ENCODE data around the gene INTS15.

The INTS15 gene

DNA sequence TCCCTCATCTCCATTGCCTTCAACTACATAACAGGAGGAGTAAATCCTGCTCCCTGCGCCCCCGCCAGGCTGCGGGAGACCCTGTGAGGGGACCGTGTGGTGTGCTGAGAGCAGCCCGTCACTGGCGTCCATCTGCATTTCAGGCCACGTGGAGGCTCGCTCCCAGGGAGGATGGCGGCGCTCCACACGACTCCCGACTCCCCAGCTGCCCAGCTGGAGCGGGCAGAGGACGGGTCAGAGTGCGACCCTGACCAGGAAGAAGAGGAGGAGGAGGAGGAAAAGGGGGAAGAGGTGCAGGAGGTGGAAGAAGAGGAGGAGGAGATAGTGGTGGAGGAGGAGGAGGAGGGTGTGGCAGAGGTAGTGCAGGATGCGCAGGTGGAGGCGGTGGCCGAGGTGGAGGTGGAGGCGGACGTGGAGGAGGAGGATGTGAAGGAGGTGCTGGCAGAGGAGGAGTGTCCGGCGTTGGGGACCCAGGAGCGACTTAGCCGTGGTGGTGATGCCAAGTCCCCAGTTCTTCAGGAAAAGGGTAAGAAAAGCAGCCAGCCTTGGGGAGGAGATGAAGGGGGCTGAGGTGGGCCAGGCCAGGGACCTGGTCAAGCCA lies 52.5 kb downstream of the INTS15 start:
- no peak for DNase-seq (ENCODE audit: extremely low read depth in 1 of 2, low read depth in 1 of 2)

DNA sequence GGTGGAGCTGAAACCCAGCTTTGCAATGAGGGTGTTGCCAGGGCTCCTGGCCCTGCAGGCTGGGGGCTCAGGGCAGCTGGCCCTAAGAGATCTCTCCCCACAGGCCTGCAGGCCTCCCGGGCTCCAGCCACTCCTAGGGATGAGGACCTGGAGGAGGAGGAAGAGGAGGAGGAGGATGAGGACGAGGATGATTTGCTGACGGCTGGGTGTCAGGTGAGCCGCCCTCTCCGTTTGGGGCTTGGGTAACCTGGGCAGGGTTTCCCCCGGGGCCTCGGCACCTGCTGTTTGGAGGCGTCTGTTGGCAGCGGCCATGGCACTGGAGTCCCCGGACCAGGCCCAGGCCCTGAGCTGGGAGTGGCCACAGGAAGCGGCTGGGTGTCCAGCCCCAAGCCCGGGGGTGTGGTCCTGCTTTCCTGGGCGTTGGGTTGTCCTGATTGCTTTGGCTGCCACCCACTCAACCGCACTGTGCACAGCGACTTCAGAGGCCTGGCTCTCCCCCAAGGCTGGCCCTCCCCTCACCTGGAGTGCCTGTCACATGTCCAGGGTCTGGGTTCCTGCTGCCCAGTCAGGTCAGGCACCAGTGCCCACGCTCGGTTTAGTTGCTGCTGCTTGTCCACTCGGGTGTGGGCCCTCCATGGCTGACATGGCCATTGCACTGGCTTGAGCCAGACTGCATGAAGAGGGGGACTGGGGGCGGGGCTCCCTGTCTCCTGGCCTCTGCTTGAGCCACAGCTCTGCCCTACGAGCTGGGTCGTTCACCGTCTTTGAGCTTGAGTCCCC lies 53.2 kb downstream of the INTS15 start:
- no peak for DNase-seq (ENCODE audit: extremely low read depth in 1 of 2, low read depth in 1 of 2)

DNA sequence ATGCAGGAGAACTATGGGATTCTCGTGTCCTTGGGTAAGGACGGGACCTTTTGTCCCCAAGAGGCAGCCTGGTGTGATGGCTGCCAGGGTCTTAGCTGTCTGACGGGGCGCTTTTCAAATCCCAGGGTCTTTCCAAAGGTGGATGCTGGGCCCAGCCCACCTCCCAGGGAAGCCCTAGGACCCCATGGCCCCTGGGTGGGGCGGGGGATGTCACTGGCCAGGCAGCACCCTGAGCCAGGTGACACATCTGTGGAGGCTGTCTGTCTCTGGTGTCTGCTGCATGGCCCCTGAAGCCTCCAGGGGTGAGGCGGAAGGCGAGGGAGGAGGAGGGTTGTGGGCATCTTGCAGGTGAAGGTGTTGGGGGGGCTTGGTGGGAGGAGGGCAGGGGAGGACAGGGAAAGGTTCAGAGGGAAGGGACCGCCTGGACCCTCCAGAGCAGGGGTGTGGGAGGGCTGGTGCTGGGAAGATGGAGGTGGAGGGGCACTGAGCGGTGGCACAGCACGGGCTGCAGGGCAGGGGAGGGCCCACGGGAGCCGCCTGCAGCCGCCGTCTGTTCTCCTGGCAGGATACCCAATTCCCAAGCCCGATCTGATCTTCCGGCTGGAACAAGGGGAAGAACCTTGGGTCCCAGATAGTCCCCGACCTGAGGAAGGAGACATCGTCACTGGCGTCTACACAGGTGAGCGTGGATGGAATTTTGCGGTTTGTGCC lies 54.2 kb downstream of the INTS15 start:
- no peak for DNase-seq (ENCODE audit: extremely low read depth in 1 of 2, low read depth in 1 of 2)

DNA sequence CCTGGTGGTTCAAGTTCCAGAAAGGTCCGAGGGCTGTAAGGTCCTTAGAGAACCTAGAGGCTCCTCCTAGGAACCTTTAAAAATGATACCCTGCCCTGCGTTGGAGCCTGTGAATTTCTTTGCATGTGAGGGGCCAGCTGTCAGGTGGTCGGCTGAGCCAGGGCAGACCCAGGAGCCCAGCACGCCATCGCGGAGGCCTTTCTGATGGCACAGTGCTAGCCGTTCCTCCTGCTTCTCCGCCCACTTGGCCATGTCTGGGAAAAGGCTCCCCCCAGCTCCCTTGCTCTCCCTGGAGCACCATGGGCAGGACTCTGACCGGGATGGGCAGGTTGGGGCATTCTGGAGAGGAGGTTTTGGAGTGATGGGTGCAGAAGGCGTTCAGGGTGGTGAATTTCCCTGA lies 54.9 kb downstream of the INTS15 start:
- DNase-seq (ENCODE audit: extremely low read depth in 1 of 2, low read depth in 1 of 2) = no peak

DNA sequence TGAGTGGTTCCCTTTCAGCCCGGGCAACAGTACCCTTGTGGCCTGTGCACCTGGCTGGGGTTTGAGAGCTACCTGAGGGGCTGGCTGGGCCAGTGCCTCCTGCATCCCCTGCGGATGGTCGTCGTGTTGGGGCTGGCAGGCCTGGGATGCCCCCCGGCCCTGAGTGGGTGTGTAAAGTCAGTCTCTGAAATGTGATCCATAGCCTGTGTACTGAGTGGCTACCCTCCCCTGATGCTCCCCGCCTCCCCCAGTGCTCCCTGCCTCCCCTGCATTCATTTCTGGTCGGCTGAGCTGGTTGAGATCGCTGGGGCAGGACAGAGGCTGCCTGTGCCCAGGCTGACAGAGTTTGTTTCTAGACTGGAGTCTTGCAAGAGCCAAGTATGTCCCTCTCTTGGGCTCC lies 56.6 kb downstream of the INTS15 start:
- DNase-seq (ENCODE audit: extremely low read depth in 1 of 2, low read depth in 1 of 2) = no peak

DNA sequence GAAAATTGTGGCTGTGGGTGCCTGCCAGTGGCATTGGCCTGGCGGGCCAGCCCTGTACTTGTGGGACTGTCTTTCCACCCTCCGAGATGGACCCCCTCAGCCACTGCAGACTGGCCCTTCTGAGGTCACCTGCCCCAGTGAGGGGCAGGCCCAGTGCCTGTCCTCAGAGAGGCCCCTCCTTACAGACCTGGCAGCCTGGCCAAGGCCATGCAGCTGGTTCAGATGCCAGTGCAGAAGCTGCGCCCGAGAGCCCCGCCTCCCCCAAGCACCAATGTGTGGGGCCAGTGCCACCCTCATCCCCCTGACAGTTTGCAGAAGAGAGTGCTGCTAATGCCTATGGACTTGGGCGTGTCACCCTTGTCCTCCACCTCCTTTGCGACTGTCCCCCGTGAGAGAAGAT lies 57.3 kb downstream of the INTS15 start:
- DNase-seq (ENCODE audit: extremely low read depth in 1 of 2, low read depth in 1 of 2) = no peak

DNA sequence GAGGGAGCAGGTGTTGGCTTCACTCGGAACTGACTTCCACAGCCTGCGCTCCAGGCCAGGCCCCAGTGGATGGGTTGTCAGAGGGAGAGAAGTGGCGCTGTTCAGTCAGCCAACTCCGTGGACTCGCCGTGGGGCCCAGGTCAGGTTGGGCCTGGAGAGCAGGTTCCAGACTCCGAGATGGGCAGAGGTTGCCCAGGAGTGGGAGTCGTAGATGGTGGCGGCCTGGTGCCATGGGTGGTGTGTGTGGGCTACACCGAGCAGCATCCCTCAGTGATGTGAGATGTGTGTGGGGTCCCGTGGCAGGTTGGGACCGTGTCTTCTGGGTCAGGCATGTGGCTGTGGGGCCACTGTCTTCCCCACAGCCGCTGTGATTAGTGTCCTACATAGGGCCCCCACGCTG lies 57.7 kb downstream of the INTS15 start:
- no peak for DNase-seq (ENCODE audit: extremely low read depth in 1 of 2, low read depth in 1 of 2)

DNA sequence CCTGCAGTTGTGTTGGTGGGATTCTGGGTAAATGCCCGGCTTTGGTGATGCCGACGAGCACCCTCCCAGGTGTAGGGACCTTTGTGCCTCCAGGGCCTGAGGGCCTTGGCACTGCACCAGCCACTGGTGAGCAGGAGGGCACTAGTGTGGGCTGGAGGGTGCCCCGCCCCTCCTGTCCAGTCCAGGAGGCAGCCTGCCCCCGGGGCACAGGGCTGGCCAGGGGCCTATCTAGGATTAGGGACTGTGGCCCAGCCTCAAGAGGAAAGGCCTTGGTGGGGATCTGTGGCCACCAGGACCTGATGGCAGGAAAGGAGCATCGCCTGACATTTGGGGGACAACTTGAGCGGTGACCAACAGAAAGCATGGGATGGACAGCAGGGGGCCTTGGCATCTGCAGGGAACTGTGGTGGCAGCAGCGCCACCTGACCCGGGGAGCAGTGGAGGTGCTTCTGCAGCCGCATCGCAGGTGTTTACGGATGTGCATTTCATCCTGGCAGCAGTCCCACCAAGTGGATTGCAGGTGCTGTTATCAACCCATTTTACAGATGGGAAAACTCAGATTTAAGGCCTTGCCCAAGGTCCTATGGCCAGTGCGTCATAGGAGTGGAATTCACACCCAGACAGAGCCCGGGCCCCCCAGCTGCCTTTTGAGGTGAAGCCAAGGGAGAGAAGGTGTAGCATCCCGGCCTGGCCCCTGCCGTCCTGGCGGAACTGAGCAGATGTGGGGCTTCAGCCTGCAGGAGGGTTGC lies 58.4 kb downstream of the INTS15 start:
- DNase-seq (ENCODE audit: extremely low read depth in 1 of 2, low read depth in 1 of 2) = no peak

DNA sequence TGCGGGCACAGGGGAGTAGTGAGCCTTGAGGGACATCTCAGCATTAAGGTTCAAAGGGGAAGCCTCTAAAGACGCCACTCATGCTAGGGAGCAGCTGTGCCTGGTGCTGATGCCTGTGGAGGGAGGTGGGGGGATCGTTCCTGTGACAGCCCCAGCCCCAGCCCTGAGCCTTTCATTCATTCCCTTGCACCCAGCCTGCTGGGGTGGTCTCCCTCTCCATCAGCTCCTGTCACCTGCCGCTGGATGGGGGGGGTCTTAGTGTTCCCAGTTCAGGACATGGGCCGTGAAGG lies 58.9 kb downstream of the INTS15 start:
- DNase-seq (ENCODE audit: extremely low read depth in 1 of 2, low read depth in 1 of 2) = no peak

DNA sequence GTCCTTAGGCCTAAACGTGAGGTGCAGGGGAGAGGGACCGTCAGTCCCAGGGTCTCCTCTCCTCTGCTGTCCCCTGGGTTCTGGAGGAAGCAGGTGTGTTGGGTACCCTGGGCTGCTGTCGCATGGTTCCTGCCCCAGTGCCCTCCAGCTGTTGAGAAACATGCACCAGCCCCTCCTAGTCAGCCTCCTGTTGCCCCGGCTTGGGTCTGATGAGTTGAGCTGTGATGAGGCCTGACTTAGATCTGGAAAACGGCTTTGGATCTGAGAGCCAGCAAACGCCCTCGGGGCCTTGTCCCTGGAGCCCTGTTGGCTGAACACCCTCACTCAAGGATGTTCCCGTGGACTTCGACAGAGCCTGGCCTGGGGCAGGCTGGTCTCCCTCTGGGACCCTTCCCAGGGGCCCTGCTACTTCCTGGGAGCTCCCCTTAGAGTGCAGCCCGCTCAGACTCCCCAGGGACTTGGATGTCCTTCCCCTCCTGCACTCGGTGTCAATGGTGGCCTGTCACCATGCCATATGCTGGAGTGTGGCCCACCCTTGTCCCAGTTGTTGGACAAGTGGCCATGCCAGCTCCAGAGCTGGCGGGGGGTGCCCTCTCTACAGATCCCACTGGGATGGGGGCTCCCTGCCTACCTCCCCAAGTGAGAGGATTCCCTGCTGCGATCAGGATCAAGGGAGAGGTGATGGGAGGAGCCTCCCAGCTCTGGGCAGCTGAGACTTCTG lies 59.6 kb downstream of the INTS15 start:
- no peak for DNase-seq (ENCODE audit: extremely low read depth in 1 of 2, low read depth in 1 of 2)

DNA sequence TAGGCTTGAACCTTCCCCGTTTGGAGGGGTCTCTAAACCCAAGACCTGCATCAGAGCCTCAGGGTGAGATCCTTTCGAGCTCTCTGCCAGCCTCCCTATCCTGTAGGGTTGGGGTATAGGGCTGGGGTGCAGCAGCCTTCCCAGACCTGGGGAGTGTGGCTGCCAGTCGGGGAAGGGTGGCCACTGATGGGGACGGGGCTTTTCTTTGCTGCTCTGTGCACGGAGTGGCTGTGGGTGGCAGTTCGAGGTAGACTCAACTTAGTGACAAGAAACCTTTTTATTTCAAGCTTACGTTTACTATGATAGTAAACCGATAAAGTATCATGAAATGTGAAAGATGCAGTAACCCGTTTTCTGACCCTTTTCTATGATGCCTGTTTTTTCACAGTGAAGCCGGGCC lies 60.3 kb downstream of the INTS15 start:
- DNase-seq (ENCODE audit: extremely low read depth in 1 of 2, low read depth in 1 of 2) = no peak

DNA sequence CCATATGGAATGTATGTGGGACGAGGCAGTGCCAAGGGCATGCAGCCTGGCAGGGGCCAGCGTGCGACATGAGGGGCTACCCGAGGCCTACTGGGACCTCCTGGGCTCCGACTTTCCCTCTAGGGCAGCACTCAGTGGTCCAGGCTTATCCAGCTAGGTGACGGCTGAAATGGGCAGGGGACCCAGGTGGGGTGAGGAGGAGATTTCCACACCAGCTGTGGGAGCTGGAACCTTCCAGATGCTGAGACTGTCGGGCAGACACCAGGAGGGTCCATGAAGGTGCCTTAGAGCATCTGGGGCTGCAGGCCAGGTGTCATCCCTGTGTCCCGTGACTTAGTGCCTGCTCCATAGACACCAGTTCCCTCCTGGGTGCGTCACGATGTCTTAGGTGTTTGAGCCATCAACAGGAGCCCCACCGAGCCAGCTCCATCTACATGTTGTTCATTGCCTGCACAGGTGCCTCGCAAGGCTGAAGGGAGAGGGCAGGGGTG lies 60.7 kb downstream of the INTS15 start:
- no peak for DNase-seq (ENCODE audit: extremely low read depth in 1 of 2, low read depth in 1 of 2)

DNA sequence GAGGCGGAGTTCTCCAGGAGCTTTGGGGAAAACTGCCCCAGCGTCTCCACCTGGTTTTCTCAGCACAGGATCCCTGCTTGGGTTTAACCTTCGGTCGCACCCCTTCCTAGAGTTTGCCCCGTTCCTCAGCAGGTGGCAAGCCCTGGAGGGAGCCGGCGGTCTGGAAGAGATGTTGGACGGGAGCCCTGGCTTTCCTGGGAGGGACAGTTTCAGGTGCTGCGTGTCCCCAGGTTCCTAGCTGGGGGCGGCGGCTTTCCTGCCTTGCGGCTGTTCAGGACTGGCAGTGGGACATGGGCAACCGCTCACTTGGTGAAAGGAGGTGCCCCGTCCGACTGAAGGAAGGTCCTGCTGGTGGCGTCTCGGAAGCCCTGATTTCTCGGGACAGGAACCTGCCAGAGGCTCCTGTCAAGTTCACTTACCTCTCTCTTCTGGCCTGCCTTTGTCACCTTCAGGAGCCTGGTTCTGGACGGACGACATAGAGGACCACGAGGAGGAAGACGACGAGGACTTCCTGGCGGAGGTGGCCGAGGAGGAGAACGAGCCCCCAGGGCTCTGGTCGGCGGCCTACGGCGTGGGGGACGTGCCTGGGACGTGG lies 62.1 kb downstream of the INTS15 start:
- no peak for DNase-seq (ENCODE audit: extremely low read depth in 1 of 2, low read depth in 1 of 2)

DNA sequence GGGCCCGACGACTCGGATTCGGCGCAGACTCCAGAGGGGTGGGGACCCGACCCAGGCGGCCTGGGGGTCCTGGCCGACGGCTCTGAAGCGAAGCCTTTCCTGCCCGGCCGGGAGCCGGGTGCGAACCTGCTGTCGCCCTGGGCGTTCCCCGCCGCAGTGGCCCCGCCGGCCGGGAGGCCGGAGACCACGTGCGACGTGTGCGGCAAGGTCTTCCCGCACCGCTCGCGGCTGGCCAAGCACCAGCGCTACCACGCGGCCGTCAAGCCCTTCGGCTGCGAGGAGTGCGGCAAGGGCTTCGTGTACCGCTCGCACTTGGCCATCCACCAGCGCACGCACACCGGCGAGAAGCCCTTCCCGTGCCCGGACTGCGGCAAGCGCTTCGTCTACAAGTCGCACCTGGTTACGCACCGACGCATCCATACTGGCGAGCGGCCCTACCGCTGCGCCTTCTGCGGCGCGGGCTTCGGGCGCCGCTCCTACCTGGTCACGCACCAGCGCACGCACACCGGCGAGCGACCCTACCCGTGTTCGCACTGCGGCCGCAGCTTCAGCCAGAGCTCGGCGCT lies 62.7 kb downstream of the INTS15 start:
- DNase-seq (ENCODE audit: extremely low read depth in 1 of 2, low read depth in 1 of 2) = no peak

DNA sequence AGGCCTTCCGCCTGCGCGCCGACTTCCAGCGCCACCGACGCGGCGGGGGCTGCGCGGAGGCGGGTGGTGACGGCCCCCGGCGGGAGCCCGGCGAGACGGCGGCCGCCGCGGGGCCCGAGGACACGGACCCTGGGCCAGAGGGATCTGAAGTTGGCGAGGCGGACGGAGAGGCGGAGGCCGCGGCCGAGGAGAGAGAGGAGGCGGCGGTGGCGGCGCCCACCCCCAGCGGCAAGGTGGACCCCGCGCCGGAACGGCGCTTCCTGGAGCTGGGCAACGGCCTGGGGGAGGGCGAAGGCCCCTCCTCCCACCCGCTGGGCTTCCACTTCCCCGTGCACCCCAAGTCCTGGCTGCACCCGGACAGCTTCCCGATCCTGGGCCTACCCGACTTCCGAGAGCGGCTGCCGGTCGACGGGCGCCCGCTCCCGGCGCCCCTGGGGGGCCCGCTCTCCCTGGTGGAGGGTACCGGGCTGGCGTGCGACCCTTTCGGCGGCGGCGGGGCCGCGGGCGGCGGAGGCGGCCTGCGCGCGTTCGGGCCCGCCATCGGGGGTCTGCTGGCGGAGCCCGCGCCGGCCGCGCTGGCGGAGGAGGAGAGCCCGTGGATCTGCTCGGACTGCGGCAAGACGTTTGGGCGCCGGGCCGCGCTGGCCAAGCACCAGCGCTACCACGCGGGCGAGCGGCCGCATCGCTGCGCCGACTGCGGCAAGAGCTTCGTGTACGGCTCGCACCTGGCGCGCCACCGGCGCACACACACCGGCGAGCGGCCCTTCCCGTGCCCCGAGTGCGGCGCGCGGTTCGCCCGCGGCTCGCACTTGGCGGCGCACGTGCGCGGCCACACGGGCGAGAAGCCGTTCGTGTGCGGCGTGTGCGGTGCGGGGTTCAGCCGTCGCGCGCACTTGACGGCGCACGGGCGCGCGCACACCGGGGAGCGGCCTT lies 63.5 kb downstream of the INTS15 start:
- DNase-seq (ENCODE audit: extremely low read depth in 1 of 2, low read depth in 1 of 2) = no peak

DNA sequence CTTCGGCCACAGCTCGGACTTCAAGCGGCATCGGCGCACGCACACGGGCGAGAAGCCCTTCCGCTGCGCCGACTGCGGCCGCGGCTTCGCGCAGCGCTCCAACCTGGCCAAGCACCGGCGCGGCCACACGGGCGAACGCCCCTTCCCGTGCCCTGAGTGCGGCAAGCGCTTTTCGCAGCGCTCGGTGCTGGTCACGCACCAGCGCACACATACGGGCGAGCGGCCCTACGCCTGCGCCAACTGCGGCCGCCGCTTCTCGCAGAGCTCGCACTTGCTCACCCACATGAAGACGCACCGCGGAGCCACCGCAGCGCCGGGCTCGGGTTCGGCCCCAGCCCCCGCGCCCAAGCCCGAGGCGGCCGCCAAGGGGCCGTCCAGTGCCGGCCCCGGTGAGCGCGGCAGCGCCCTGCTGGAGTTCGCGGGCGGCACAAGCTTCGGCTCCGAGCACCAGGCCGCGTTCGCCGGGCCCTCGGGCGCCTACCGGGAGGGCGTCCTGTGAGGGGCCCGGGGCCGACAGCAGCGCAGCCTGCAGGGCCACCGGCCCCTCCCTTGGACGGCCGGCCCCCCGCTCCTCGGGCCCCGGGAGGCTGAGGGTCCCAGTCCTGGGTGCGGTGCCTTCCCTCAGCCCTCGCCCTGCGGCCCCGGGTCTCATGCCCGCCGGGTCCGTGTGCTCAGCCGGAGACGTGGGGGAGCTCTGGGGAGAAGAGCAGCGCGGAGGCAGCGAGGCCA lies 64.5 kb downstream of the INTS15 start:
- DNase-seq (ENCODE audit: extremely low read depth in 1 of 2, low read depth in 1 of 2) = no peak

DNA sequence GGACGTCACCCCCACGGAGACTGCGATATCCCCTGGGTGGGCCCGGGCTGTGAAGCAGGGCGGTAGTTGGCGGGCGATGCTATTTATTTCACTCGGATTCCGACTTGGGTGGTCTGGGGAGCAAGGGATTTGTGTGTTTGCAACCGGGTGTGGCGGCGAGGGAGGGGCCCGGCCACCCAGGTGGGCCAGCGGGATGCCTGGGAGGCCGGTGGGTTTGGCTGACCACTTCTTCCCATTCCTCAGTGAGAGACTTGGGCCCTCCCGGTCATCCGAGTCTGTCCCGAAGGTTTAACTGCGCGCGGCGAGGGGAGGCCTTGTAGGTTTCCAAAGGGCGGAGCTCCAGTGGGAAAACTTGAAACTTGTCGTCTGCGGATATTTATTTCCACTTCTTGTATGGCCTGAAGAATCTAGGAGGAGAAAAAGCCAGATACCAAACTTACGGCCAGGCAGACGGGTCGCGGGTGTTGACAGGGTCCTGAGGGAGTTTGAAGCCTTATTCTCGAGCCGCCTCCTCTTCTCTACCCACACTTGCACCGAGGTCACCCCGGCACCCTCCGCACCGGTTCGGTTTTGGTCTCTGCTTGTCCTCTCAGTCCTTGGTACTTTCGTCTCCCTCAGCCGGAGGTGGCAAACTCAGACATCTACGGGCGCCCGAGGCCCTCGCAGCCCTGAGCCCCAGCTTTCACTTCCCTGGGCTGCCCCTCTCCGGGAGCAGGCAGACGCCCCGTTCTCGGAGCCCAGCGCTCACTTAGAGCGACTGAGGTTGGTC lies 65.2 kb downstream of the INTS15 start:
- no peak for DNase-seq (ENCODE audit: extremely low read depth in 1 of 2, low read depth in 1 of 2)

Measured in activated CD8-positive, alpha-beta memory T cell treated with anti-CD3 and anti-CD28 coated beads for 1 hour (primary cell).